OCI-M1 (cell line): ENCODE results near the gene PTPN9.
"Not testable (repeated sequence)": the region's sequence is repeated elsewhere in the genome, so short reads cannot be mapped to it uniquely, and the experiment has no call there.

Source experiments
- DNase-seq: peaks from one replicate; lab custom pipeline; 2025; lab: John Stamatoyannopoulos, UW

PTPN9 gene

GRCh38 chr15:75453703-75454470 is 125.2 kb downstream of the PTPN9 start:
- peak; percentile 99 for DNase-seq

- peak; percentile 84 for DNase-seq
These were observed 126.0 kb downstream of the PTPN9 start for GRCh38 chr15:75452865-75453702.

GRCh38 chr15:75452364-75452864 is 126.7 kb downstream of the PTPN9 start:
- DNase-seq = peak; percentile 91

- DNase-seq = peak; percentile 100
These were observed 127.3 kb downstream of the PTPN9 start, which contains the start of gene SIN3A for GRCh38 chr15:75451674-75452363. Gene SIN3A, minus strand, starts transcription at chr15:75451690. Its CDS starts 21,315 bp downstream, at chr15:75430375.

- no peak for DNase-seq
These were observed 127.9 kb downstream of the PTPN9 start for GRCh38 chr15:75451202-75451673.

GRCh38 chr15:75450307-75451201 is 128.6 kb downstream of the PTPN9 start:
- peak; percentile 98 for DNase-seq

GRCh38 chr15:75449585-75450306 is 129.4 kb downstream of the PTPN9 start:
- DNase-seq = no peak

- not testable (repeated sequence) for DNase-seq
These were observed 130.9 kb downstream of the PTPN9 start for GRCh38 chr15:75448171-75448570.

GRCh38 chr15:75446151-75446550 is 133.0 kb downstream of the PTPN9 start:
- no peak for DNase-seq

GRCh38 chr15:75445324-75445723 is 133.8 kb downstream of the PTPN9 start:
- not testable (repeated sequence) for DNase-seq

- peak; percentile 52 for DNase-seq
These were observed 135.1 kb downstream of the PTPN9 start for GRCh38 chr15:75443972-75444453.

GRCh38 chr15:75437721-75438120 is 141.4 kb downstream of the PTPN9 start:
- DNase-seq = no peak

GRCh38 chr15:75436881-75437280 is 142.2 kb downstream of the PTPN9 start:
- DNase-seq = no peak

GRCh38 chr15:75431682-75432081 is 147.4 kb downstream of the PTPN9 start:
- DNase-seq = no peak

GRCh38 chr15:75431270-75431669 is 147.8 kb downstream of the PTPN9 start:
- no peak for DNase-seq

GRCh38 chr15:75430259-75430658 is 148.9 kb downstream of the PTPN9 start:
- no peak for DNase-seq

GRCh38 chr15:75428152-75428551 is 151.0 kb downstream of the PTPN9 start:
- no peak for DNase-seq

- DNase-seq = no peak
These were observed 153.1 kb downstream of the PTPN9 start for GRCh38 chr15:75425966-75426500.

- no peak for DNase-seq
These were observed 156.6 kb downstream of the PTPN9 start for GRCh38 chr15:75422554-75422953.

GRCh38 chr15:75420698-75421097 is 158.4 kb downstream of the PTPN9 start:
- no peak for DNase-seq
